Upper lobe of left lung (tissue), 4 donors: ENCODE measurements around the gene DOCK6.

Source experiments
- POLR2A ChIP-seq, 4 donors: fragments of 450-650 bp; IDR thresholded peaks; one replicate each; pipeline ENCODE4 v1.5.1; 2016 to 2017; ENCODE audit warnings: antibody characterized with exemption in 4 of 4, mild to moderate bottlenecking in 2 of 4
- POLR2AphosphoS5 ChIP-seq, 2 donors: sonication (generic); formaldehyde crosslinking; IDR thresholded peaks; one replicate each; pipeline ENCODE4 v1.5.1; 2017; ENCODE audit warnings: antibody characterized with exemption in 2 of 2
- TF ChIP-seq, protein P1 (sequence below), 6 experiments: fragments of 450-650 bp in 4 of 6; fragments of 200-600 bp in 2 of 6; sonication (generic) in 2 of 6; IDR thresholded peaks; one replicate each; pipeline ENCODE4 v1.5.1; 2016 to 2019; ENCODE audit warnings: antibody characterized with exemption in 6 of 6

DNA sequence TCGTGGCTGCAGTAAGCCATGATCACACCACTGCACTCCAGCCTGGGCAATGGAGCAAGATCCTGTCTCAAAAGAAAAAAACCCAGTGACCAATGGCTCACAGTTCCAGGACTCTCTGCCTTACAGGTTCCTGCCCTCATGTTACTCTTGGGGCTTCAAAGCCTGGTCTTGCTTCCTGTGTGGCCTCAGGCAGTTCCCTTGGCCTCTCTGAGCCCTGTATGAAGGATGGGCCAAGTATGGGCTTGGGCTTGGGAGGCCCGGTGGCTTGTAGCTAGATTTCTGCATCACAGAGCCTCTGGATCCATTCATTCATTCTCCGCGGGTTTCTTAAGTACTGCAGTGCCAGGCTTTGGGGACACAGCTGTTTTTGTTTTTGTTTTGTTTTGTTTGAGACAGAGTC lies 32.9 kb upstream of the DOCK6 start:
- TF ChIP-seq, protein P1, sequence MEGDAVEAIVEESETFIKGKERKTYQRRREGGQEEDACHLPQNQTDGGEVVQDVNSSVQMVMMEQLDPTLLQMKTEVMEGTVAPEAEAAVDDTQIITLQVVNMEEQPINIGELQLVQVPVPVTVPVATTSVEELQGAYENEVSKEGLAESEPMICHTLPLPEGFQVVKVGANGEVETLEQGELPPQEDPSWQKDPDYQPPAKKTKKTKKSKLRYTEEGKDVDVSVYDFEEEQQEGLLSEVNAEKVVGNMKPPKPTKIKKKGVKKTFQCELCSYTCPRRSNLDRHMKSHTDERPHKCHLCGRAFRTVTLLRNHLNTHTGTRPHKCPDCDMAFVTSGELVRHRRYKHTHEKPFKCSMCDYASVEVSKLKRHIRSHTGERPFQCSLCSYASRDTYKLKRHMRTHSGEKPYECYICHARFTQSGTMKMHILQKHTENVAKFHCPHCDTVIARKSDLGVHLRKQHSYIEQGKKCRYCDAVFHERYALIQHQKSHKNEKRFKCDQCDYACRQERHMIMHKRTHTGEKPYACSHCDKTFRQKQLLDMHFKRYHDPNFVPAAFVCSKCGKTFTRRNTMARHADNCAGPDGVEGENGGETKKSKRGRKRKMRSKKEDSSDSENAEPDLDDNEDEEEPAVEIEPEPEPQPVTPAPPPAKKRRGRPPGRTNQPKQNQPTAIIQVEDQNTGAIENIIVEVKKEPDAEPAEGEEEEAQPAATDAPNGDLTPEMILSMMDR (IDR thresholded peaks at IDR 0.05) = no peak
- TF ChIP-seq POLR2A (IDR thresholded peaks at IDR 0.05) (no peak), POLR2AphosphoS5 (IDR thresholded peaks at IDR 0.05) (no peak)
